ENCODE results near the gene KCTD5.
"Not testable (repeated sequence)": the region's sequence is repeated elsewhere in the genome, so short reads cannot be mapped to it uniquely, and the experiment has no call there.

Gene KCTD5

GRCh38 chr16:2671741-2672140, 10.6 kb upstream of the KCTD5 start:
- DNase-seq (ENCODE audit: low read depth in 2 of 2, low spot score in 1 of 2), result no peak

- peak; percentile 80 to 89 for DNase-seq (ENCODE audit: low read depth in 2 of 2, low spot score in 1 of 2)
These were observed 9.0 kb upstream of the KCTD5 start for GRCh38 chr16:2673066-2673999.

DNA sequence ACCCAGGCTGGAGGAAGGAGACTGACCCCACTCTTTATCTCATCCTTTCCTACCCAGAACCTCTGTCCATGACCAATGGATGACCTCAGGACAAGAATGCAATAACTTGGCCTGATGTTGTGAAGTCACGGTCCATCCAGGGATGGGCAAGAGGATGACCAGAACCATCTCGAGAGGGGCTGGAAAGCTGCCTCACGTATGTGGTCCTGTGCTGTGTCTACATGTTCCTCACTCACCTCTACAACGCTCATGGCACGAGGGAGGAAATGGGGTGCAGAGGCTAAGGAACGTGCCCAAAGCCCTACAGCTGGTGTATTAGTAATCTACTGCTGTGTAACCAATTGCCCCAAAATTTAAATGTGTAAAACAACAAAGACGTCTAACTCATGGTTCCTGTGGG, 7.3 kb upstream of the KCTD5 start:
- DNase-seq (ENCODE audit: low read depth in 2 of 2, low spot score in 1 of 2), result no peak

DNA sequence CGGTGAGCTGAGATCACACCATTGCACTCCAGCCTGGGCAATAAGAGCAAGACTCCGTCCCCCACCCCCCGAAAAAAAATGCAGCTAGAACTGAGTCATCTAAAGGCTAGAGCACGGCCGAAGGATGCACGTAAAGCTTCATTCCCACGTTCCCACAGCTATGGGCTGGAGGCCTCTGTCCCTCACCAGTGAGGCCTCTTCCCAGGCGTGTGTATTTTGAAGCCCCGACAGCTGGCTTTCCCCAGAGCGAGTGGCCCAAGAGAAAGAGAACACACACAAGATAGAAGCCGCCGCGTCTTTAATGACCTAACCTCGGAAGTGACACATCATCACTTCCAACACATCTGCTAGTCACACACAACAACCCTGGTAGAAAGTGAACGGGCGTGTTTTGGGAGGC, 6.6 kb upstream of the KCTD5 start:
- DNase-seq (ENCODE audit: low read depth in 2 of 2, low spot score in 1 of 2), result no peak

- not testable (repeated sequence) for DNase-seq (ENCODE audit: low read depth in 2 of 2, low spot score in 1 of 2)
These were observed 5.4 kb upstream of the KCTD5 start for GRCh38 chr16:2676937-2677336.

DNA sequence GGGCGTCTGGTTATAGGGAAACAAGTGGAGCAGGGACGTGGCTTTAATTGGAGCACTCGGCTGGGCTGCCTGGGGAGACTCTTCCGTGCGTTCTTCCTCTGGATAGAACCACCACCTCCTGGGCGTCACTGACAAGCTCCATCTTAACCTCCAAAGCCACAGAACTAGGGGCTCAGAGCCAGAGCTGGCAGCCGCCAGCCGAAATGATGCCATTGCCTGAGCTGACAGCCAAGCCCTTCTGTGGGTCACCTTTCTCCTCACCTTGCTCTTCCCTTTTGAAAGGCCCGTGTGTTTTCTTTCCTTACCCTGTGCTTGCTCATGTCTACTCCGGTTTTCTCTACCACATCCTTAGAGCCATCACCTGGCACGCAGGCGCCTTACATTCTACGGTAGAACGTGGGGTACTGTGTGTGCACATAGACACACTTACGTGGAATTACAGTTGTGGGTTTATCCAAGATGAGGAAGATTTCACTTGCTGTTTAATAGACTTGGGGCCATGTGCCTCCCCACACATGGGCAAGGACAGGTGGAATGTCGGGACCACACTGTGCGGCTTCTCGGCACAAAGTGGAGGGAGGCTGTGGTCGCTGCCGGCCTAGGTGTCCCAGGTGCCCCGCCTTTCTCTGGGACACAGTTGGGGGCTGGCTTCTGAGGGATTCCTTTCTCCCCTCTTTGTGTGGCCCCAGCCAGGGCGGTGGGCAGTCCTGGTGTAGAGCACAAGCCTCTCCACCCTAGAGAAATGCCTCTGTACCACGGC, 3.9 kb upstream of the KCTD5 start:
- DNase-seq (ENCODE audit: low read depth in 2 of 2, low spot score in 1 of 2), result not testable (repeated sequence)

- DNase-seq (ENCODE audit: low read depth in 2 of 2, low spot score in 1 of 2), result not testable (repeated sequence)
These were observed 2.4 kb upstream of the KCTD5 start for GRCh38 chr16:2679902-2680301.

DNA sequence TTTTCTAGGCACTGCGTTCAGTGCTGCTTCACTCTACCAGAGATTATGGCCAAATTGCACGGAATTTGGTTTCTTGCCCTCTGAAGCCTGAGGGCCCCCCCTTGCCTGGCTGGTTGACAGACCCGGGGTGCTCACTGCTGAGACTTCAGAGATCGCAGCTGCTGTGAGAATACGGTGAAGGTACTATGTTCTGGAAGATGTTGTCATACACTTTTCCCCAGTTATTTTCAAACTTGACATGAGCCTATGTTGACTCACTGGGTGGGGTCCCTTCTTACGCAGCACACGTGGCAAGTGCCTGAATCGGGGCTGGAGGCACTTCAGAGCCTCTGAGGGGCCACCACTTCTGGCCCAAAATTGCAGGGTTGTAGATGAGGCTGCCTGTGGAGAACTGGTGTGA, 2.0 kb upstream of the KCTD5 start:
- DNase-seq (ENCODE audit: low read depth in 2 of 2, low spot score in 1 of 2), result not testable (repeated sequence)

DNA sequence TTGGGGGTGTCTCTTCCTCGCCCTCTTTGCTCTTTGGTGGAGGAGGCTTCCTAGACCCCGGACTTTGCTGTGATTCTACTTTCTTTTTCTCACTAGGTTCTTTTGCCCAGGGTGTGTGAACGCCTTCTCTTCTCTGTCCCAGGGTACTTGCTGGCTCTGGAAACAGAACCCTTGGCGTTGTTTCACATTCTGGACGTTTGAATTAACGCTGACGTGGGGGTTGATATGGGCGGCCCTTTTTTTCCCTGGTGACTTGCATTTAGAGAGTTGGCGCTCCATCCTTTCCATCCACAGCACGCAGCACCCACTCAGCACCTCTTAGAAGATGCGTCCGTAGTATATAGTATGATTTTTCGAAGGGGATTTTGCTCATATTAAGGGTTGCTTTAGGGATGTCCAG, 718 bp downstream of the KCTD5 start:
- DNase-seq (ENCODE audit: low read depth in 2 of 2, low spot score in 1 of 2), result not testable (repeated sequence)

DNA sequence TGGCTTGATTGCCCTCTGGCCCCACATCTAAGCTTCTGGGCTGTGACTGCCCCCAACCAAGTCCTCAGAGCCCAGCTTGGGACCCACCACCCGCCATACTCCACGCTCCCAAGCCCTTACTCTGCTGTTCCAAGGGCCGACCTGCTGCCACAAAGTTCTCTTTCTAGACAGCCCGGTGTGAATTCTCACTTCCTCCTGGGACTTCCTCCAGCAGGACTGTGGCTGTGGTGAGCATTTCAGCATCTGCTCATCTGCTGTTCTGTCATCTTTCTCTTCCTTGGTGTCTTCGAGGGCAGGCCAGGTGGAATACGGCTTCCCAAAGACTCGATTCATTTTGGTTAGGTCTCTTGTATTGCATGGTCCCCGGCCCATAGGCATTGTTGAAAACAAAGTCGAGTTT, 3.8 kb downstream of the KCTD5 start:
- not testable (repeated sequence) for DNase-seq (ENCODE audit: low read depth in 2 of 2, low spot score in 1 of 2)

GRCh38 chr16:2686912-2687507, 4.7 kb downstream of the KCTD5 start:
- no peak for DNase-seq (ENCODE audit: low read depth in 2 of 2, low spot score in 1 of 2)

DNA sequence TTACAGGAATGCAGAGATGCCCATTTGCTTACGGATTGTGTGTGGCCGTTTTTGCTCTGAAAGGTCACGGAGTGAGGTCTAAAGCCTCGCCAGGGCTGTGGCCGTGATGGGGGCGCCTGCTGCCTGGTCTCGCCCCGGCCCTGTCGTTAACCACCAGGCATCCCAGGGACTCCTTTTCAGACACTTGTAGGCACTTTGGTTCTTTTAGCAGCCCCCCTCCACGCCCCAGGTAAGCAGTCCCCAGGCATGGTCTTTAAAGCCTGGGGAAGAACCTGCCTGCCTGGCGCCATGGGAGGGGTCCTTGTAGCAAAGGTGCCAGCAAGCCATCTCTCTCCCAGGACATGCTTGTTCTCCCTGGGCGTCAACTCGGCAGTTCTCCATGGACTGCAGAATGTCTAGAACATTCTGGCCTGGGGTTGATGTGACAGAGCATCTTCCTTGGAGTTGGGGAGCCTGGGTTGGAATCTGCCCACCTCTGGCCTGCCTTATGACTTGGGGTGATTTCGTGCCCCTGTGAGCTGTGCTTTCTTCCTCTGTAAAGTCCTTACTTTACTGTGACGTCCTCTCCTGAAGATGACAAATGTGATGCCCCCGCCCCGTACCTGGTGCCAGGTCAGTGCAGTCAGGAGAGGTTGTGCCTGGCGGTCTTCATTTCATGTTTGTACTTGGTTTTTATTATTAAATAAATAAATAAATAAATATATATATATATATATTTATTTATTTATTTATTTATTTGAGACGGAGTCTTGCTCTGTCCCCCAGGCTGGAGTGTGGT, 5.4 kb downstream of the KCTD5 start:
- DNase-seq (ENCODE audit: low read depth in 2 of 2, low spot score in 1 of 2), result no peak

GRCh38 chr16:2689422-2689821, 7.1 kb downstream of the KCTD5 start:
- DNase-seq (ENCODE audit: low read depth in 2 of 2, low spot score in 1 of 2), result not testable (repeated sequence)

- no peak for DNase-seq (ENCODE audit: low read depth in 2 of 2, low spot score in 1 of 2)
These were observed 7.9 kb downstream of the KCTD5 start for GRCh38 chr16:2689968-2690801.

- no peak for DNase-seq (ENCODE audit: low read depth in 2 of 2, low spot score in 1 of 2)
These were observed 8.5 kb downstream of the KCTD5 start for GRCh38 chr16:2690852-2691251.

DNA sequence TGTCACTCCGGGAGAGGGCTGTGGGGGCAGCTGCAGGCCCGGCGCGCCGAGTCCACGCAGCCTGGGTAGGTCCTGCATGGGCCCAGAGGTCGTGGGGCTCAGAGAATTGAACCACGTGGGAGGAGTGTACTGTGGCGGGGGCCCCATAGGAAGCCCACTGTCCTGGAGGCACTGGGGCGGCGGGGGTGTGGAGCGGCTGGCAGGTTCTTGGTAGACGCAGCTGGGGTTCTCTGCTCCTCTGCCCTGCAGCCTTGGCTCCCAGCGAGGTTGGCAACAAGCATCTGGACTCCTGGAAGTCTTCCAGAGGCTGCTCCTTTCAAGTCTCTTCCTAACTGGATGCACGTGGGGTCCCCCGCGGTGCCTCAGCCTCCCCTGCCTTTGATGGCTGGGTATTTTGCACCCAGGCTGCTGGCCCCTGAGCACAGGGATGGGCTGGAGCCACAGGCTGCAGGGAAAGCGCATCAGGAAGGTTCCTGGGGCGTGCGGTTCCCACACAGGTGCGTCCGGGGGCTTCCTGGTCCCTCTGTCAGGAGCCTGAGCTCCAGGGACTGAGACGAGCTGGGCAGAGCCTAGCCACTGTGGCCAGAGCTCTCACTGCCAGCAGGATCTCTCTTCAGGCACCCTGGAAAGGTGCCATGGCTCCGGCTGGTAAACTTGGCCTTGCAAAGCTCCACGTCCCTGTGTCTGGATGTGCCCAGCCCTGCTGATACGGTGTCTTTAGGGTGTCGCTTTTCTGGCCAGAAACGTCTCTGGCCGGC, 9.3 kb downstream of the KCTD5 start:
- DNase-seq (ENCODE audit: low read depth in 2 of 2, low spot score in 1 of 2), result no peak

- DNase-seq (ENCODE audit: low read depth in 2 of 2, low spot score in 1 of 2), result no peak
These were observed 10.1 kb downstream of the KCTD5 start for GRCh38 chr16:2692251-2692947.

- DNase-seq (ENCODE audit: low read depth in 2 of 2, low spot score in 1 of 2), result no peak
These were observed 10.8 kb downstream of the KCTD5 start for GRCh38 chr16:2692948-2693651.

All from stimulated activated CD8-positive, alpha-beta memory T cell treated with anti-CD3 and anti-CD28 coated beads, Interleukin-4, amount 100 ng/mL, for 4 hours (primary cell).